Thyroid gland (tissue), 4 donors: ENCODE results near the gene TSPAN5.

Source experiments
- POLR2A ChIP-seq, 2 donors: fragments of 450-650 bp; IDR thresholded peaks; one replicate each; pipeline ENCODE4 v1.6.1; 2017; ENCODE audit warnings: antibody characterized with exemption in 2 of 2, mild to moderate bottlenecking in 2 of 2, moderate library complexity in 1 of 2
- TF ChIP-seq, protein P1 (sequence below), 6 experiments: fragments of 200-600 bp in 3 of 6; fragments of 450-650 bp in 3 of 6; sonication (generic) in 3 of 6; IDR thresholded peaks; one replicate each; pipeline ENCODE4 v1.5.1; 2016 to 2019; ENCODE audit warnings: antibody characterized with exemption in 6 of 6, mild to moderate bottlenecking in 2 of 6, inconsistent platforms in 1 of 6, moderate library complexity in 1 of 6

DNA sequence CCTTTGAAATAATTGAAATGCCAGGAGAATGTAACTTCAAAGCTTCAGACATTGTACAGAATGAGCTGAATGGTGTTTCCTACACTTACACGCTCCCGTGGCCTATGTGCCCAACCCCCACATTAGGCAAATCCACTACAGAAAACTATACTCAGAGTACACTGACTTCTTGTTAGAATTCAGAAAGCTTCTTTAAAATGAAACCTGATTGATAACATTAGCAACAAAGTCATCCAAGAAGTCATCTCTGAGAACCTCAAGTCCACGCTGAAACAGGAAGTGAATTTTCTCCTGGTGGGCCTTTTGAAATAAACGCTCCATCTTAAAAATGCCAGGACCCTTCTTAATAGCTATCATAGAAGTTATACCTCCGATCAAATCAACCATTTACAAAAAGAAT, 136.3 kb downstream of the TSPAN5 start:
- TF ChIP-seq, protein P1, sequence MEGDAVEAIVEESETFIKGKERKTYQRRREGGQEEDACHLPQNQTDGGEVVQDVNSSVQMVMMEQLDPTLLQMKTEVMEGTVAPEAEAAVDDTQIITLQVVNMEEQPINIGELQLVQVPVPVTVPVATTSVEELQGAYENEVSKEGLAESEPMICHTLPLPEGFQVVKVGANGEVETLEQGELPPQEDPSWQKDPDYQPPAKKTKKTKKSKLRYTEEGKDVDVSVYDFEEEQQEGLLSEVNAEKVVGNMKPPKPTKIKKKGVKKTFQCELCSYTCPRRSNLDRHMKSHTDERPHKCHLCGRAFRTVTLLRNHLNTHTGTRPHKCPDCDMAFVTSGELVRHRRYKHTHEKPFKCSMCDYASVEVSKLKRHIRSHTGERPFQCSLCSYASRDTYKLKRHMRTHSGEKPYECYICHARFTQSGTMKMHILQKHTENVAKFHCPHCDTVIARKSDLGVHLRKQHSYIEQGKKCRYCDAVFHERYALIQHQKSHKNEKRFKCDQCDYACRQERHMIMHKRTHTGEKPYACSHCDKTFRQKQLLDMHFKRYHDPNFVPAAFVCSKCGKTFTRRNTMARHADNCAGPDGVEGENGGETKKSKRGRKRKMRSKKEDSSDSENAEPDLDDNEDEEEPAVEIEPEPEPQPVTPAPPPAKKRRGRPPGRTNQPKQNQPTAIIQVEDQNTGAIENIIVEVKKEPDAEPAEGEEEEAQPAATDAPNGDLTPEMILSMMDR (IDR thresholded peaks at IDR 0.05) = no peak
- TF ChIP-seq POLR2A (IDR thresholded peaks at IDR 0.05) = no peak
